K562 (cell line): Measurements from ENCODE around the gene ZNF750. TPM values are rescaled to one million over a fixed set of nuclear protein-coding genes. Genes with fewer than 3 reads are reported as not detected.

Experiments used
- ATAC-seq: fragments of 200-7000 bp; cut with Tn5 transposase; 3 replicates; pipeline ENCODE4 v1.9.1; 2020; ENCODE audit warnings: moderate library complexity
- BruUV-seq: library from RNA; stranded (reverse); fragments of 400-500 nt; replicated peaks from 2 replicates; lab custom pipeline; 2021; lab: Mats Ljungman, UMichigan
- CTCF ChIA-PET: fragments of 300-600 bp; formaldehyde crosslinking; extraction: SDS; loops from one replicate; lab custom pipeline; 2021; ENCODE audit warnings: low intra/inter-chr PET ratio; lab: Yijun Ruan, JAX
- POLR2A ChIA-PET: fragments of 300-600, 350-650 bp; sonication (Branson Sonifier 250); formaldehyde crosslinking; extraction: SDS; loops from one replicate; lab custom pipeline; 2021; ENCODE audit warnings: antibody characterized with exemption, inconsistent platforms; lab: Yijun Ruan, JAX
- DNase-seq, 4 experiments: peaks; one replicate each; pipeline versions ENCODE4 v3.0.0 to v3.0.0-alpha.2; 2011 to 2018; ENCODE audit warnings: low spot score in 3 of 4, mixed read lengths in 3 of 4; ENCODE audit errors: extremely low read depth in 1 of 4
- FAIRE-seq: peaks from 2 replicates; lab custom pipeline; 2011; peaks lifted over from hg19 to GRCh38; lab: Jason Lieb, UNC
- H2AFZ ChIP-seq: 2 replicates; pipeline ENCODE4 v1.6.0; 2011; ENCODE audit warnings: low read depth, low read length, control low read depth, inconsistent platforms
- H3K27ac ChIP-seq: fragments of 200-600 bp; 3 replicates; pipeline ENCODE4 v1.8.0; 2011; ENCODE audit warnings: low read depth, mild to moderate bottlenecking, control low read depth, inconsistent platforms, low read length, moderate library complexity, mixed read lengths; ENCODE audit errors: extremely low read depth
- H3K27me3 ChIP-seq, 2 experiments: fragments of 300-600 bp in 1 of 2; 2 replicates in 1 of 2; 3 replicates in 1 of 2; pipeline versions ENCODE4 v1.6.0 to v1.8.0; 2011; ENCODE audit warnings: inconsistent platforms in 2 of 2, low read length in 2 of 2, mild to moderate bottlenecking in 1 of 2, mixed read lengths in 1 of 2, moderate library complexity in 1 of 2; ENCODE audit not compliant: control insufficient read depth in 2 of 2, insufficient read depth in 2 of 2
- H3K36me3 ChIP-seq: fragments of 300-600 bp; 3 replicates; pipeline ENCODE4 v1.8.0; 2011; ENCODE audit warnings: mild to moderate bottlenecking, low read length, inconsistent platforms; ENCODE audit not compliant: control insufficient read depth, insufficient read depth
- H3K4me1 ChIP-seq, 2 experiments: fragments of 200-600 bp in 1 of 2; replicated peaks in 1 of 2; 2 replicates in 1 of 2; 3 replicates in 1 of 2; pipeline versions ENCODE4 v1.5.1 to v1.8.0; 2011; ENCODE audit warnings: inconsistent platforms in 2 of 2, low read length in 2 of 2, mild to moderate bottlenecking in 1 of 2, mixed read lengths in 1 of 2, moderate library complexity in 1 of 2; ENCODE audit not compliant: control insufficient read depth in 2 of 2, insufficient read depth in 2 of 2
- H3K4me2 ChIP-seq: 2 replicates; pipeline ENCODE4 v1.6.1; 2011; ENCODE audit warnings: low read length, control low read depth, inconsistent platforms, mixed read lengths; ENCODE audit not compliant: insufficient read depth
- H3K4me3 ChIP-seq: fragments of 200-600 bp; sonication (generic), shearing (Covaris generic); 2 replicates; pipeline ENCODE4 v1.5.1; 2016; ENCODE audit warnings: control low read depth, inconsistent platforms
- H3K79me2 ChIP-seq: fragments of 200-600 bp; 3 replicates; pipeline ENCODE4 v1.8.0; 2011; ENCODE audit warnings: low read length, inconsistent platforms; ENCODE audit not compliant: control insufficient read depth, insufficient read depth
- H3K9ac ChIP-seq, 2 experiments: 2 replicates each; pipeline versions ENCODE4 v1.6.0 to v1.6.1; 2011; ENCODE audit warnings: low read depth in 2 of 2, low read length in 2 of 2, control low read depth in 1 of 2, inconsistent platforms in 1 of 2, mild to moderate bottlenecking in 1 of 2, mixed read lengths in 1 of 2; ENCODE audit not compliant: insufficient read depth in 1 of 2
- H3K9me1 ChIP-seq: one replicate; pipeline ENCODE4 v1.6.0; 2011; ENCODE audit warnings: inconsistent platforms, mild to moderate bottlenecking, low read length, moderate library complexity; ENCODE audit not compliant: control insufficient read depth, insufficient read depth
- H3K9me3 ChIP-seq: replicated peaks from 2 replicates; pipeline ENCODE4 v1.5.1; 2011; ENCODE audit warnings: low read depth, low read length, inconsistent platforms; ENCODE audit not compliant: control insufficient read depth, insufficient read depth
- H4K20me1 ChIP-seq: replicated peaks from 2 replicates; pipeline ENCODE4 v1.6.1; 2011; ENCODE audit warnings: low read length, inconsistent platforms, mixed read lengths; ENCODE audit not compliant: control insufficient read depth, insufficient read depth
- ATF7 ChIP-seq: fragments of 450-650 bp; IDR thresholded peaks from 2 replicates; pipeline ENCODE4 v1.7.1; 2014; ENCODE audit warnings: mild to moderate bottlenecking, moderate library complexity
- CREB1 ChIP-seq, 2 experiments: sonication (generic) in 1 of 2; formaldehyde crosslinking in 1 of 2; IDR thresholded peaks; 2 replicates each; pipeline versions ENCODE4 v1.6.1 to v1.8.0; 2012 to 2022; ENCODE audit warnings: inconsistent platforms in 1 of 2, mild to moderate bottlenecking in 1 of 2, missing genetic modification reagents in 1 of 2, moderate library complexity in 1 of 2
- CXXC5 ChIP-seq: fragments of 250-450 bp; sonication (Bioruptor Pico); IDR thresholded peaks from 2 replicates; pipeline ENCODE4 v1.8.0; 2022; ENCODE audit warnings: inconsistent platforms, mild to moderate bottlenecking, moderate library complexity
- DACH1 ChIP-seq: fragments of 450-650 bp; IDR thresholded peaks from 2 replicates; pipeline ENCODE4 v1.6.1; 2018; ENCODE audit not compliant: partially characterized antibody
- HOMEZ ChIP-seq: fragments of 250-450 bp; sonication (Bioruptor Pico); IDR thresholded peaks from 2 replicates; pipeline ENCODE4 v1.4.0; 2020; ENCODE audit warnings: mild to moderate bottlenecking, moderate library complexity
- KDM5B ChIP-seq: fragments of 200-600 bp; sonication (generic); IDR thresholded peaks from 2 replicates; pipeline ENCODE4 v1.6.1; 2012; ENCODE audit warnings: low read depth, mild to moderate bottlenecking, moderate library complexity, low read length, control low read depth, inconsistent platforms; ENCODE audit not compliant: insufficient replicate concordance
- L3MBTL2 ChIP-seq: fragments of 450-650 bp; IDR thresholded peaks from 2 replicates; pipeline ENCODE4 v1.6.1; 2016; ENCODE audit warnings: mild to moderate bottlenecking, moderate library complexity
- MAFK ChIP-seq: IDR thresholded peaks from 2 replicates; pipeline ENCODE4 v1.6.1; 2011; ENCODE audit warnings: low read length, improper control_type of control experiment
- MCM3 ChIP-seq: fragments of 450-650 bp; IDR thresholded peaks from 2 replicates; pipeline ENCODE4 v1.6.1; 2016
- NBN ChIP-seq: fragments of 450-650 bp; IDR thresholded peaks from 2 replicates; pipeline ENCODE4 v1.6.1; 2016; ENCODE audit warnings: low read depth, mild to moderate bottlenecking
- NONO ChIP-seq, 2 experiments: fragments of 200-400 bp in 1 of 2; fragments of 450-650 bp in 1 of 2; formaldehyde crosslinking in 1 of 2; IDR thresholded peaks; 2 replicates each; pipeline ENCODE4 v1.6.1; 2017; ENCODE audit warnings: low read depth in 2 of 2, mild to moderate bottlenecking in 2 of 2, moderate library complexity in 2 of 2, low read length in 1 of 2
- RAD51 ChIP-seq: fragments of 450-650 bp; IDR thresholded peaks from 2 replicates; pipeline ENCODE4 v1.7.1; 2016; ENCODE audit warnings: low read depth, mild to moderate bottlenecking, borderline replicate concordance
- RBBP5 ChIP-seq: fragments of 200-600 bp; sonication (generic); IDR thresholded peaks from 2 replicates; pipeline ENCODE4 v1.6.1; 2012; ENCODE audit warnings: borderline replicate concordance, mild to moderate bottlenecking, low read length, control low read depth, inconsistent platforms; ENCODE audit not compliant: insufficient read depth, poor library complexity, severe bottlenecking
- RNF2 ChIP-seq: sonication (generic); IDR thresholded peaks from 2 replicates; pipeline ENCODE4 v1.6.1; 2016
- RUNX1 ChIP-seq: sonication (generic); IDR thresholded peaks from 2 replicates; pipeline ENCODE4 v1.6.1; 2016; ENCODE audit warnings: antibody characterized with exemption, low read depth
- ZNF12 ChIP-seq: sonication (generic); formaldehyde crosslinking; IDR thresholded peaks from 2 replicates; pipeline ENCODE4 v1.4.0; 2020; ENCODE audit warnings: mild to moderate bottlenecking, missing genetic modification reagents
- WGBS: fragments of 100-300 bp; shearing (Covaris generic); methylation state at CpG from one replicate; pipeline ENCODE4 v1.1.6; 2016; ENCODE audit warnings: low coverage, mixed read lengths; ENCODE audit not compliant: insufficient coverage; ENCODE audit errors: missing lambda C conversion rate; 5-methylcytosine and 5-hydroxymethylcytosine counted together
- in situ Hi-C: fragments of 300-500 bp; cut with MboI; formaldehyde crosslinking; loops from 4 replicates; pipeline ENCODE4 v1.15.0; 2018; ENCODE audit warnings: inconsistent platforms, mixed read lengths
- intact Hi-C: fragments of 100-400 bp; cut with micrococcal nuclease; formaldehyde crosslinking; loops from 2 replicates; pipeline ENCODE4 v1.14.2; 2022
- polyA plus RNA-seq, 8 experiments: library from polyadenylated mRNA; depleted of rRNA in 4 of 8; stranded (reverse) in 5 of 8; unstranded in 3 of 8; fragments of >200 nt; fragmentation: Nextera tagmentation in 2 of 8; fragmentation: Illumina TruSeq in 1 of 8; extraction: Ambion mirVana in 2 of 8; extraction: Trizol in 1 of 8; gene quantifications; 2 replicates each; pipeline versions ENCODE4 v1.2.1 to v1.2.3, GENCODE V29; 2011 to 2014; ENCODE audit warnings: inconsistent platforms in 1 of 8, missing spikeins in 1 of 8
- total RNA-seq, 7 experiments: library from RNA; depleted of rRNA in 6 of 7; stranded (reverse); fragments of >200 nt in 6 of 7; fragmentation: Illumina TruSeq in 2 of 7; extraction: Trizol in 2 of 7; gene quantifications; 2 replicates each; pipeline versions ENCODE4 v1.2.1 to v1.2.3, GENCODE V29; 2011 to 2021; ENCODE audit warnings: low replicate concordance in 1 of 7
- TF ChIP-seq, protein P1 (sequence below): sonication (generic); formaldehyde crosslinking; IDR thresholded peaks from 2 replicates; pipeline ENCODE4 v1.8.0; 2022; ENCODE audit warnings: missing genetic modification reagents, mild to moderate bottlenecking, borderline replicate concordance
- TF ChIP-seq, protein P2 (sequence below): sonication (generic); formaldehyde crosslinking; IDR thresholded peaks from 2 replicates; pipeline ENCODE4 v1.8.0; 2023; ENCODE audit warnings: mild to moderate bottlenecking, missing genetic modification reagents

The ZNF750 gene
- total and polyA plus RNA-seq, 9 of the 15 experiments (the other 6 are each of a cell fraction or from before 2014, with no cell fraction given), result not detected

DNA sequence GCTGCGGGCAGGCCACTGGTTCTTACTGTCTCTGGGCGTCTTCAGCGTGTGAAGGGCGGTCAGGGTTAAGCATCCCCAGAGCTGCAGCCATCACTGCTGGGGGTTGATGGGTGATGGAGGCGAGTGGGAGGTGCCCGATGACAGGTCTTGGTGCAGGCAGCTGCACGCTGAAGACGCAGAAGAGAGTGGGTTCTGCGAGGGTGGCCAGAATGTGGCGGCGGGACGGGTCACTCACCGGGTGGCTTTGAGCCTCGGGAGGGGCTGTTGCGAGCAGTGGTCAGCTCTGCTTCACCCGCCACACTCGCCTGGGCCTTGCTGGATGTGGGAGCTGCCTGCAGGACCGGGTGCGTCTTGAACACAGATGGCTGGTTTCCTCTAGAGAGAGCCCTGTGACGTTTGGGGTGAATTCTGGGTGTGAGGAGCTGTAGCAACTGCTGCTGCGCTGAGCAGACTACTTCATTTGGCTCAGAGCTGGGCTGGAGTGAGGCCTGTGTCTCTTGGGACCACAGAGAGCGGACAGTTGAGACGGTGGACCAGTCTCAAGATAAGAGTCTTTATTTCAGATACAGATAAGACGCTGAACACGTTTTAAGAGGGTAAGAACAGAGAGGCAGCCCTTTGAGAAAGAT lies 44.6 kb upstream of the ZNF750 start (continued):
- no peak for TF ChIP-seq CREB1 (IDR thresholded peaks at IDR 0.05)
- 0 out of 2 replicates have a peak, but pooled peaks have one; percentile 19 for TF ChIP-seq CREB1 (CRISPR knock-in tag; IDR thresholded peaks at IDR 0.05)
- peak; percentile 43 for TF ChIP-seq RBBP5
- no peak for TF ChIP-seq MCM3
- TF ChIP-seq CXXC5 (CRISPR knock-in tag), result peak; percentile 44; the same call in 1 of the 2 replicates

DNA sequence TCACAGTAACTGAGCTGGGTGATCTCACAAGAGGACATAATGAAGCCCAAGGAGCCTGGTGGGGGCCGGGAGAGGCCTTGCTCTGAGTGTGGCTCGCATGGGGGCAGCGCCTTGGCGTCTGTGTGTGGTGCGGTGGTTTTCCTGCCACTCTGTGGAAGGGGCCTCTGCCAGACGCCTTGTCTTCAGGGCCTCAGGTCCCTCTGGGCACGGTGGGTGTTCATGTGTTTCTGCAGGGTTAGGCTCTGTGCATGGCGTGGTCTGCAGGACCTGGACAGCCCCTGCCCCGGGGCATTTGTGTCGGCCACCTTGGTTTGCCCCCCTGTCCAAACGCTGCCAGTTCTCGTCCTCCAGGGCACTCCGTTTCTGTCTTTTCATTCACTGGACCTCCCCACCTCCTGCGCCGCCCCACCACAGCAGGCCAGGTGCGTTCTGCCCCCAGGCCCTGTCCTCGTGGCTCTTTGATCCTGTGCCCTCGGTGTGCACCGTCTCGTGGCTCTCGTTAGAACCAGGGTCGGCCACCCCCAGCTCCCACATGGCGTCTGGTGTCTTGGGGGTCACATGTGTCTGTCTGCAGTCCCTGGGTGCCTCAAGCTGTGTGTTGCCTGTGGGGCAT lies 43.7 kb upstream of the ZNF750 start:
- Histone ChIP-seq H3K4me3 (no peak overlapping the region), H3K9me3 (no peaks in the 10 kb centered on the region), H3K9ac (peak overlapping the region in 1 of 2 experiments; percentile 19; a peak in 2 of 4 replicates), H3K27me3 (no peaks in the 10 kb centered on the region), H3K36me3 (peaks cover 20% of the 10 kb centered on the region; the same call in 2 of the 3 replicates), H3K4me2 (no peak overlapping the region), H4K20me1 (no peaks in the 10 kb centered on the region), H3K9me1 (no peaks in the 10 kb centered on the region), H3K79me2 (peaks cover 49% of the 10 kb centered on the region), H3K4me1 (peaks cover 33 to 77% of the 10 kb centered on the region in 2 experiments), H2AFZ (no peak overlapping the region), H3K27ac (peak overlapping the region; percentile 22; the same call in 2 of the 3 replicates)
- DNase-seq (no peak), FAIRE-seq (no peak), ATAC-seq (no peak)
- intact Hi-C loops (no loop called here), in situ Hi-C loops (no loop called here)
- BruUV-seq, result no TSS peak
- POLR2A ChIA-PET, result interaction anchor here (0.6 to 2.6 kb wide), 3 partner anchors 8 to 49 kb away, joined by 3 to 20 read pairs (median 4); no protein-coding TSS in a partner anchor
- CTCF ChIA-PET, result no interaction called here
- WGBS, result 91% methylated on average over 18 of the region's 23 CpGs
- TF ChIP-seq RUNX1 (no peak), DACH1 (no peak), RAD51 (no peak), HOMEZ (CRISPR knock-in tag) (no peak), MAFK (no peak), NBN (no peak), NONO (IDR thresholded peaks at IDR 0.05; ENCODE audit: low read depth in 2 of 2, low read length in 1 of 2) (no peak), L3MBTL2 (no peak), ZNF12 (CRISPR knock-in tag) (no peak), ATF7 (no peak), RNF2 (no peak), KDM5B (no peak)
- TF ChIP-seq, protein P1, sequence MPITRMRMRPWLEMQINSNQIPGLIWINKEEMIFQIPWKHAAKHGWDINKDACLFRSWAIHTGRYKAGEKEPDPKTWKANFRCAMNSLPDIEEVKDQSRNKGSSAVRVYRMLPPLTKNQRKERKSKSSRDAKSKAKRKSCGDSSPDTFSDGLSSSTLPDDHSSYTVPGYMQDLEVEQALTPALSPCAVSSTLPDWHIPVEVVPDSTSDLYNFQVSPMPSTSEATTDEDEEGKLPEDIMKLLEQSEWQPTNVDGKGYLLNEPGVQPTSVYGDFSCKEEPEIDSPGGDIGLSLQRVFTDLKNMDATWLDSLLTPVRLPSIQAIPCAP, result no peak
- TF ChIP-seq, protein P2, sequence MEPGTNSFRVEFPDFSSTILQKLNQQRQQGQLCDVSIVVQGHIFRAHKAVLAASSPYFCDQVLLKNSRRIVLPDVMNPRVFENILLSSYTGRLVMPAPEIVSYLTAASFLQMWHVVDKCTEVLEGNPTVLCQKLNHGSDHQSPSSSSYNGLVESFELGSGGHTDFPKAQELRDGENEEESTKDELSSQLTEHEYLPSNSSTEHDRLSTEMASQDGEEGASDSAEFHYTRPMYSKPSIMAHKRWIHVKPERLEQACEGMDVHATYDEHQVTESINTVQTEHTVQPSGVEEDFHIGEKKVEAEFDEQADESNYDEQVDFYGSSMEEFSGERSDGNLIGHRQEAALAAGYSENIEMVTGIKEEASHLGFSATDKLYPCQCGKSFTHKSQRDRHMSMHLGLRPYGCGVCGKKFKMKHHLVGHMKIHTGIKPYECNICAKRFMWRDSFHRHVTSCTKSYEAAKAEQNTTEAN (CRISPR knock-in tag), result no peak
